Ascending aorta (tissue), 2 donors: ENCODE measurements around the gene PDE5A. TPM values are rescaled to one million over a fixed set of nuclear protein-coding genes. Genes with fewer than 3 reads are reported as not detected.

ENCODE experiments used
- DNase-seq, 2 donors: peaks; one replicate each; pipeline ENCODE4 v3.0.0-alpha.2; 2019; ENCODE audit warnings: low spot score in 2 of 2
- H3K27ac ChIP-seq, 2 donors: fragments of 200-600 bp; sonication (generic); one replicate each; pipeline ENCODE4 v1.5.1; 2016 to 2017; ENCODE audit warnings: mild to moderate bottlenecking in 1 of 2
- H3K27me3 ChIP-seq: fragments of 200-600 bp; sonication (generic); one replicate; pipeline ENCODE4 v1.5.1; 2017
- H3K36me3 ChIP-seq, 2 donors: fragments of 200-600 bp; sonication (generic); one replicate each; pipeline ENCODE4 v1.5.1; 2016
- H3K4me1 ChIP-seq, 2 donors: fragments of 200-600 bp; sonication (generic); one replicate each; pipeline ENCODE4 v1.5.1; 2016 to 2017; ENCODE audit warnings: mild to moderate bottlenecking in 1 of 2
- H3K4me3 ChIP-seq, 2 donors: fragments of 200-600 bp; sonication (generic); one replicate each; pipeline ENCODE4 v1.5.1; 2016 to 2017; ENCODE audit warnings: mild to moderate bottlenecking in 1 of 2
- H3K9me3 ChIP-seq, 2 donors: fragments of 200-600 bp; sonication (generic); one replicate each; pipeline ENCODE4 v1.5.1; 2016
- CTCF ChIP-seq, 3 experiments: fragments of 200-600 bp in 2 of 3; fragments of 450-650 bp in 1 of 3; sonication (generic) in 2 of 3; IDR thresholded peaks; one replicate each; pipeline ENCODE4 v1.5.1; 2016 to 2019; ENCODE audit warnings: antibody characterized with exemption in 3 of 3, mild to moderate bottlenecking in 1 of 3, moderate library complexity in 1 of 3
- intact Hi-C: fragments of 100-400 bp; cut with DNase I; formaldehyde crosslinking; loops from one replicate; pipeline ENCODE4 v1.15.1; 2023
- total RNA-seq: library from RNA; depleted of rRNA; stranded (reverse); fragments of >200 nt; gene quantifications from one replicate; pipeline ENCODE4 v1.1.0, GENCODE V29; 2016

Gene PDE5A
- total RNA-seq, 1 donor from 2014 or later: 39.7 TPM

GRCh38 chr4:119671205-119671604 lies 42.6 kb upstream of the PDE5A start:
- no peak for TF ChIP-seq CTCF (IDR thresholded peaks at IDR 0.05)
- intact Hi-C loops: no loop called here
- Histone ChIP-seq H3K9me3 (no peaks in the 10 kb centered on the region), H3K4me1 (no peaks in the 10 kb centered on the region), H3K4me3 (no peak overlapping the region), H3K27ac (no peak overlapping the region), H3K36me3 (no peaks in the 10 kb centered on the region), H3K27me3 (no peaks in the 10 kb centered on the region)
- no peak for DNase-seq

GRCh38 chr4:119667802-119668201 lies 39.2 kb upstream of the PDE5A start:
- H3K4me3 ChIP-seq: no peak overlapping the region
- H3K27ac ChIP-seq: no peak overlapping the region
- no peaks in the 10 kb centered on the region for H3K9me3 ChIP-seq
- no peak for DNase-seq
- H3K4me1 ChIP-seq: peaks cover 0 to 8% of the 10 kb centered on the region in 2 donors
- no peak for TF ChIP-seq CTCF (IDR thresholded peaks at IDR 0.05)
- intact Hi-C loops: no loop called here
- H3K27me3 ChIP-seq: no peaks in the 10 kb centered on the region
- H3K36me3 ChIP-seq: no peaks in the 10 kb centered on the region

GRCh38 chr4:119666653-119667091 lies 38.1 kb upstream of the PDE5A start:
- intact Hi-C loops: no loop called here
- no peaks in the 10 kb centered on the region for H3K36me3 ChIP-seq
- no peak for DNase-seq
- no peak overlapping the region for H3K27ac ChIP-seq
- H3K4me1 ChIP-seq: peaks cover 0 to 9% of the 10 kb centered on the region in 2 donors
- no peaks in the 10 kb centered on the region for H3K9me3 ChIP-seq
- TF ChIP-seq CTCF (IDR thresholded peaks at IDR 0.05): no peak
- H3K4me3 ChIP-seq: no peak overlapping the region
- H3K27me3 ChIP-seq: no peaks in the 10 kb centered on the region

- Histone ChIP-seq H3K4me1 (peaks cover 0 to 9% of the 10 kb centered on the region in 2 donors), H3K4me3 (no peak overlapping the region), H3K36me3 (no peaks in the 10 kb centered on the region), H3K27ac (no peak overlapping the region), H3K27me3 (no peaks in the 10 kb centered on the region), H3K9me3 (no peaks in the 10 kb centered on the region)
- DNase-seq: no peak
- intact Hi-C loops: no loop called here
- TF ChIP-seq CTCF (IDR thresholded peaks at IDR 0.05): no peak
Observed at GRCh38 chr4:119665752-119666151, 37.1 kb upstream of the PDE5A start.

GRCh38 chr4:119664168-119664907 lies 35.7 kb upstream of the PDE5A start:
- Histone ChIP-seq H3K4me3 (peak overlapping the region; percentile 12 to 57), H3K36me3 (no peaks in the 10 kb centered on the region), H3K27me3 (no peaks in the 10 kb centered on the region), H3K9me3 (no peaks in the 10 kb centered on the region), H3K4me1 (peaks cover 0 to 9% of the 10 kb centered on the region in 2 donors), H3K27ac (peak overlapping the region; percentile 42 to 66)
- intact Hi-C loops: no loop called here
- no peak for DNase-seq
- TF ChIP-seq CTCF (IDR thresholded peaks at IDR 0.05): no peak
